Raji (cell line): ENCODE measurements around the gene ECHS1.

Experiments used
- POLR2A ChIP-seq: IDR thresholded peaks from 2 replicates; pipeline ENCODE4 v1.6.1; 2011; ENCODE audit warnings: low read depth, low read length, control low read depth; ENCODE audit not compliant: insufficient read depth

Gene ECHS1

GRCh38 chr10:133403359-133403758 is 30.2 kb upstream of the ECHS1 start:
- TF ChIP-seq POLR2A: no peak

GRCh38 chr10:133401981-133402725 is 29.0 kb upstream of the ECHS1 start:
- TF ChIP-seq POLR2A: no peak

GRCh38 chr10:133401500-133401899 is 28.3 kb upstream of the ECHS1 start:
- TF ChIP-seq POLR2A: no peak

GRCh38 chr10:133400624-133401424 is 27.7 kb upstream of the ECHS1 start:
- no peak for TF ChIP-seq POLR2A

GRCh38 chr10:133399123-133399601 is 26.0 kb upstream of the ECHS1 start:
- TF ChIP-seq POLR2A: no peak

- no peak for TF ChIP-seq POLR2A
These were observed 24.8 kb upstream of the ECHS1 start for GRCh38 chr10:133397938-133398337.

- TF ChIP-seq POLR2A: no peak
These were observed 23.0 kb upstream of the ECHS1 start for GRCh38 chr10:133396035-133396624.

GRCh38 chr10:133394801-133395221 is 21.7 kb upstream of the ECHS1 start:
- TF ChIP-seq POLR2A: no peak

GRCh38 chr10:133394064-133394663 is 21.0 kb upstream of the ECHS1 start, which contains the start of gene MTG1:
MTG1 (plus strand) TSS chr10:133394157; CDS start chr10:133394221, 64 bp downstream.
- TF ChIP-seq POLR2A: peak; percentile 95

- TF ChIP-seq POLR2A: no peak
These were observed 20.4 kb upstream of the ECHS1 start for GRCh38 chr10:133393401-133394063.

- TF ChIP-seq POLR2A: no peak
These were observed 18.8 kb upstream of the ECHS1 start for GRCh38 chr10:133391761-133392518.

GRCh38 chr10:133391249-133391635 is 18.1 kb upstream of the ECHS1 start:
- no peak for TF ChIP-seq POLR2A

- no peak for TF ChIP-seq POLR2A
These were observed 17.6 kb upstream of the ECHS1 start for GRCh38 chr10:133390597-133391248.

- TF ChIP-seq POLR2A: peak; percentile 48
These were observed 16.0 kb upstream of the ECHS1 start for GRCh38 chr10:133388973-133389818.
